Measurements from ENCODE around the gene METTL24.
"Not testable (repeated sequence)": the region's sequence is repeated elsewhere in the genome, so short reads cannot be mapped to it uniquely, and the experiment has no call there.

METTL24 gene

DNA sequence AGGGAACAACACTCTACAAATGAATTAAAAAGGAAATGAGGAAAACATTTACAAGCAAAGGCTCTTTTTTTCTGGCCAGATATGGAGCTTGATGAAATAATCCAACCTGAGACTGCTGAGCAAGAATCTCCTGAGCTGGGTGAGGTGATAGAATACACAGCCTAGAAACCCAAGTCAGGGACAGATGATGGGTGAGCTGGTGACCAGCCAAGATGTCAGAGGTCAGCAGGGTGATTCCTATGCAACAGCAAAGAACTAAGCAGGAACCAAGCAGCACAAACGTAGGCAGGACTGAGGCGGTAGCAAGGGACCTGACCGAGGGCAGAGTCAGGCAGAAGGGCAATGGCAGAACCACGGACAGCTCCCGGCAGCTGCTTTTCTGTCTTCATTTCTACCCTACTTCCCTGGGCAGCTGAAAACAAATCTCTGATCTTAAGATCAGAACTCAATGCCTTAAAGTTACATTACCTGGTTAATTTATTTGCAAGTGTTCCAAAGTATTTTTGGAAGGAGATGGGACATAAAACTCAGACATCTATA lies 102.9 kb downstream of the METTL24 start:
- no peak overlapping the region for H3K27ac ChIP-seq (ENCODE audit: low read depth in 2 of 2, low read length in 2 of 2)

DNA sequence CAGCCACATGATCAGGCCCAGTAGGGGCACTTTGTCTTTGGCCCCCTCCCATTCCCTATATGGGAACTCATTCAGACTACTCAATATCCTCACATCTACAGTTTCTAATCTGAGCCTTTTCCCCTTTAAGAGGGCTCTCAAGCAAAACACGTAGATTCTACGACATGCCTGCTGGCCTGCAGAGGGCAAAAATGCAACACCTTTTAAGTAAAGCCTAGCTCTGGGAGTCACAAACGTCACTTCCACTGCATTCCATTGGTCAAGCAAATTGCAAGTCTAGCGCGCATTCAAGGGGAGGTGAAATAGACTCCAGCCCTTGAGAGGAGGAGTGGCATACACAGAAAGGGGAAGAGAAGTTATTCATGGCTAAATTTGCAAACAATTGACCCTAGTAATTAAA lies 107.3 kb downstream of the METTL24 start:
- no peak overlapping the region for H3K27ac ChIP-seq (ENCODE audit: low read depth in 2 of 2, low read length in 2 of 2)
- H3K4me3 ChIP-seq (ENCODE audit: low read length in 2 of 2): no peak overlapping the region
- H3K9me3 ChIP-seq (ENCODE audit: control insufficient read depth in 2 of 2, low read length in 2 of 2): no peaks in the 10 kb centered on the region
- no peaks in the 10 kb centered on the region for H3K27me3 ChIP-seq (ENCODE audit: control insufficient read depth in 2 of 2, insufficient read depth in 2 of 2, low read length in 2 of 2)
- H3K9ac ChIP-seq (ENCODE audit: low read depth in 1 of 2, low read length in 2 of 2): no peak overlapping the region
- no peaks in the 10 kb centered on the region for H3K4me1 ChIP-seq (ENCODE audit: control insufficient read depth in 2 of 2, insufficient read depth in 2 of 2, low read length in 2 of 2)
- no peaks in the 10 kb centered on the region for H3K36me3 ChIP-seq (ENCODE audit: control insufficient read depth in 2 of 2, insufficient read depth in 2 of 2, low read length in 2 of 2)

More for the DNA sequence above, 102.9 kb downstream of the METTL24 start:
- Histone ChIP-seq H3K9ac (ENCODE audit: low read depth in 1 of 2, low read length in 2 of 2) (no peak overlapping the region), H3K4me3 (ENCODE audit: low read length in 2 of 2) (no peak overlapping the region), H3K36me3 (ENCODE audit: control insufficient read depth in 2 of 2, insufficient read depth in 2 of 2, low read length in 2 of 2) (no peaks in the 10 kb centered on the region), H3K27me3 (ENCODE audit: control insufficient read depth in 2 of 2, insufficient read depth in 2 of 2, low read length in 2 of 2) (no peaks in the 10 kb centered on the region), H3K4me1 (ENCODE audit: control insufficient read depth in 2 of 2, insufficient read depth in 2 of 2, low read length in 2 of 2) (no peaks in the 10 kb centered on the region), H3K9me3 (ENCODE audit: control insufficient read depth in 2 of 2, low read length in 2 of 2) (no peaks in the 10 kb centered on the region)

DNA sequence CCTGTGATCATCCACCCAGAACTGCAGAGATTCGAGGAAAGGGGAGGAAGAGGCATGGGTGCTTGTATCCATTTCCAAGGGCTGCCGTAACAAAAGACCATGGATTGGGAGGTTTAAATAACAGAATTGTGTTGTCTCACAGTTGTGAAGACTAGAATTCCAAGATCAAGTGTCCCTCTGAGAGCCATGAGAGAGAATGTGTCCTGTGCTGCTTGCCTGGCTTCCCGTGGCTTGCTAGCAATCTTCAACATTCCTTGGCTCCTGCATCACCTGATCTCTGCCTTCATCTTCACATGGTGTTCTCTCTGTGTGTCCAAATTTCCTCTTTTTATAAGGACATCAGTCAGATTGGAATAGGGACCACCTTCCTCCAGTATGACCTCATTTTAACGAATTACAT lies 108.1 kb downstream of the METTL24 start:
- H3K9ac ChIP-seq (ENCODE audit: low read depth in 1 of 2, low read length in 2 of 2): no peak overlapping the region
- no peaks in the 10 kb centered on the region for H3K27me3 ChIP-seq (ENCODE audit: control insufficient read depth in 2 of 2, insufficient read depth in 2 of 2, low read length in 2 of 2)
- H3K36me3 ChIP-seq (ENCODE audit: control insufficient read depth in 2 of 2, insufficient read depth in 2 of 2, low read length in 2 of 2): no peaks in the 10 kb centered on the region
- H3K4me3 ChIP-seq (ENCODE audit: low read length in 2 of 2): no peak overlapping the region
- H3K4me1 ChIP-seq (ENCODE audit: control insufficient read depth in 2 of 2, insufficient read depth in 2 of 2, low read length in 2 of 2): no peaks in the 10 kb centered on the region
- no peak overlapping the region for H3K27ac ChIP-seq (ENCODE audit: low read depth in 2 of 2, low read length in 2 of 2)
- no peaks in the 10 kb centered on the region for H3K9me3 ChIP-seq (ENCODE audit: control insufficient read depth in 2 of 2, low read length in 2 of 2)

GRCh38 chr6:110246900-110247546 lies 111.1 kb downstream of the METTL24 start:
- Histone ChIP-seq H3K4me1 (ENCODE audit: control insufficient read depth in 2 of 2, insufficient read depth in 2 of 2, low read length in 2 of 2) (no peaks in the 10 kb centered on the region), H3K27ac (ENCODE audit: low read depth in 2 of 2, low read length in 2 of 2) (no peak overlapping the region), H3K4me3 (ENCODE audit: low read length in 2 of 2) (no peak overlapping the region), H3K36me3 (ENCODE audit: control insufficient read depth in 2 of 2, insufficient read depth in 2 of 2, low read length in 2 of 2) (no peaks in the 10 kb centered on the region), H3K9me3 (ENCODE audit: control insufficient read depth in 2 of 2, low read length in 2 of 2) (no peaks in the 10 kb centered on the region), H3K9ac (ENCODE audit: low read depth in 1 of 2, low read length in 2 of 2) (no peak overlapping the region), H3K27me3 (ENCODE audit: control insufficient read depth in 2 of 2, insufficient read depth in 2 of 2, low read length in 2 of 2) (no peaks in the 10 kb centered on the region)

- H3K27me3 ChIP-seq (ENCODE audit: control insufficient read depth in 2 of 2, insufficient read depth in 2 of 2, low read length in 2 of 2): no peaks in the 10 kb centered on the region
- H3K36me3 ChIP-seq (ENCODE audit: control insufficient read depth in 2 of 2, insufficient read depth in 2 of 2, low read length in 2 of 2): no peaks in the 10 kb centered on the region
- no peaks in the 10 kb centered on the region for H3K9me3 ChIP-seq (ENCODE audit: control insufficient read depth in 2 of 2, low read length in 2 of 2)
- H3K9ac ChIP-seq (ENCODE audit: low read depth in 1 of 2, low read length in 2 of 2): no peak overlapping the region
- no peak overlapping the region for H3K27ac ChIP-seq (ENCODE audit: low read depth in 2 of 2, low read length in 2 of 2)
- no peak overlapping the region for H3K4me3 ChIP-seq (ENCODE audit: low read length in 2 of 2)
- H3K4me1 ChIP-seq (ENCODE audit: control insufficient read depth in 2 of 2, insufficient read depth in 2 of 2, low read length in 2 of 2): no peaks in the 10 kb centered on the region
These were observed 111.8 kb downstream of the METTL24 start for GRCh38 chr6:110246378-110246777.

GRCh38 chr6:110244621-110245020 lies 113.5 kb downstream of the METTL24 start:
- not testable (repeated sequence) for H3K27ac ChIP-seq (ENCODE audit: low read depth in 2 of 2, low read length in 2 of 2); H3K4me3 ChIP-seq (ENCODE audit: low read length in 2 of 2); H3K4me1 ChIP-seq (ENCODE audit: control insufficient read depth in 2 of 2, insufficient read depth in 2 of 2, low read length in 2 of 2); H3K27me3 ChIP-seq (ENCODE audit: control insufficient read depth in 2 of 2, insufficient read depth in 2 of 2, low read length in 2 of 2); H3K36me3 ChIP-seq (ENCODE audit: control insufficient read depth in 2 of 2, insufficient read depth in 2 of 2, low read length in 2 of 2); H3K9ac ChIP-seq (ENCODE audit: low read depth in 1 of 2, low read length in 2 of 2); H3K9me3 ChIP-seq (ENCODE audit: control insufficient read depth in 2 of 2, low read length in 2 of 2)

- Histone ChIP-seq H3K9me3 (ENCODE audit: control insufficient read depth in 2 of 2, low read length in 2 of 2) (no peaks in the 10 kb centered on the region), H3K4me1 (ENCODE audit: control insufficient read depth in 2 of 2, insufficient read depth in 2 of 2, low read length in 2 of 2) (no peaks in the 10 kb centered on the region), H3K9ac (ENCODE audit: low read depth in 1 of 2, low read length in 2 of 2) (no peak overlapping the region), H3K36me3 (ENCODE audit: control insufficient read depth in 2 of 2, insufficient read depth in 2 of 2, low read length in 2 of 2) (peaks cover 0 to 4% of the 10 kb centered on the region in 2 donors), H3K4me3 (ENCODE audit: low read length in 2 of 2) (no peak overlapping the region), H3K27ac (ENCODE audit: low read depth in 2 of 2, low read length in 2 of 2) (no peak overlapping the region), H3K27me3 (ENCODE audit: control insufficient read depth in 2 of 2, insufficient read depth in 2 of 2, low read length in 2 of 2) (no peaks in the 10 kb centered on the region)
These were observed 118.4 kb downstream of the METTL24 start for GRCh38 chr6:110239526-110240274.

DNA sequence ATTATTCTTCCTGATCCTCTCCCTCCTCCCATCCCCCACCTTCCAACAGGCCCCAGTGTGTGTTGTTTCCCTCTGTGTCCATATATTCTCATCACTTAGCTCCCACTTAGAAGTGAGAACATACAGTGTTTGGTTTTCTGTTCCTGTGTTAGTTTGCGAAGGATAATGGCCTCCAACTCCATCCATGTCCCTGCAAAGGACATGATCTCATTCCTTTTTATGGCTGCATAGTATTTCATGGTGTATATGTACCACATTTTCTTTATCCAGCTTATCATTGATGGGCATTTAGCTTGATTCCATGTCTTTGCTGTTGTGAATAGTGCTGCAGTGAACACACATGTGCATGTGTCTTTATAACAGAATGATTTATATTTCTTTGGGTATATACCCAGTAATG lies 122.1 kb downstream of the METTL24 start:
- H3K36me3 ChIP-seq (ENCODE audit: control insufficient read depth in 2 of 2, insufficient read depth in 2 of 2, low read length in 2 of 2); H3K9ac ChIP-seq (ENCODE audit: low read depth in 1 of 2, low read length in 2 of 2): not testable (repeated sequence)

GRCh38 chr6:110233770-110234374 lies 124.3 kb downstream of the METTL24 start:
- Histone ChIP-seq H3K9ac (ENCODE audit: low read depth in 1 of 2, low read length in 2 of 2) (no peak overlapping the region), H3K4me3 (ENCODE audit: low read length in 2 of 2) (no peak overlapping the region)

More for the DNA sequence above, 122.1 kb downstream of the METTL24 start:
- H3K4me3 ChIP-seq (ENCODE audit: low read length in 2 of 2); H3K9me3 ChIP-seq (ENCODE audit: control insufficient read depth in 2 of 2, low read length in 2 of 2); H3K27me3 ChIP-seq (ENCODE audit: control insufficient read depth in 2 of 2, insufficient read depth in 2 of 2, low read length in 2 of 2); H3K4me1 ChIP-seq (ENCODE audit: control insufficient read depth in 2 of 2, insufficient read depth in 2 of 2, low read length in 2 of 2); H3K27ac ChIP-seq (ENCODE audit: low read depth in 2 of 2, low read length in 2 of 2): not testable (repeated sequence)

GRCh38 chr6:110232450-110232849 lies 125.7 kb downstream of the METTL24 start:
- Histone ChIP-seq H3K9ac (ENCODE audit: low read depth in 1 of 2, low read length in 2 of 2) (no peak overlapping the region), H3K27ac (ENCODE audit: low read depth in 2 of 2, low read length in 2 of 2) (no peak overlapping the region), H3K4me1 (ENCODE audit: control insufficient read depth in 2 of 2, insufficient read depth in 2 of 2, low read length in 2 of 2) (no peaks in the 10 kb centered on the region), H3K4me3 (ENCODE audit: low read length in 2 of 2) (no peak overlapping the region), H3K36me3 (ENCODE audit: control insufficient read depth in 2 of 2, insufficient read depth in 2 of 2, low read length in 2 of 2) (peaks cover 13 to 18% of the 10 kb centered on the region in 2 donors), H3K27me3 (ENCODE audit: control insufficient read depth in 2 of 2, insufficient read depth in 2 of 2, low read length in 2 of 2) (no peaks in the 10 kb centered on the region), H3K9me3 (ENCODE audit: control insufficient read depth in 2 of 2, low read length in 2 of 2) (no peaks in the 10 kb centered on the region)

More at GRCh38 chr6:110233770-110234374, 124.3 kb downstream of the METTL24 start:
- Histone ChIP-seq H3K9me3 (ENCODE audit: control insufficient read depth in 2 of 2, low read length in 2 of 2) (no peaks in the 10 kb centered on the region), H3K27me3 (ENCODE audit: control insufficient read depth in 2 of 2, insufficient read depth in 2 of 2, low read length in 2 of 2) (no peaks in the 10 kb centered on the region), H3K36me3 (ENCODE audit: control insufficient read depth in 2 of 2, insufficient read depth in 2 of 2, low read length in 2 of 2) (peaks cover 5 to 11% of the 10 kb centered on the region in 2 donors), H3K27ac (ENCODE audit: low read depth in 2 of 2, low read length in 2 of 2) (no peak overlapping the region), H3K4me1 (ENCODE audit: control insufficient read depth in 2 of 2, insufficient read depth in 2 of 2, low read length in 2 of 2) (no peaks in the 10 kb centered on the region)

All from mucosa of rectum (tissue), 2 donors.